ENCODE results near the gene STK17B.

Gene STK17B

DNA sequence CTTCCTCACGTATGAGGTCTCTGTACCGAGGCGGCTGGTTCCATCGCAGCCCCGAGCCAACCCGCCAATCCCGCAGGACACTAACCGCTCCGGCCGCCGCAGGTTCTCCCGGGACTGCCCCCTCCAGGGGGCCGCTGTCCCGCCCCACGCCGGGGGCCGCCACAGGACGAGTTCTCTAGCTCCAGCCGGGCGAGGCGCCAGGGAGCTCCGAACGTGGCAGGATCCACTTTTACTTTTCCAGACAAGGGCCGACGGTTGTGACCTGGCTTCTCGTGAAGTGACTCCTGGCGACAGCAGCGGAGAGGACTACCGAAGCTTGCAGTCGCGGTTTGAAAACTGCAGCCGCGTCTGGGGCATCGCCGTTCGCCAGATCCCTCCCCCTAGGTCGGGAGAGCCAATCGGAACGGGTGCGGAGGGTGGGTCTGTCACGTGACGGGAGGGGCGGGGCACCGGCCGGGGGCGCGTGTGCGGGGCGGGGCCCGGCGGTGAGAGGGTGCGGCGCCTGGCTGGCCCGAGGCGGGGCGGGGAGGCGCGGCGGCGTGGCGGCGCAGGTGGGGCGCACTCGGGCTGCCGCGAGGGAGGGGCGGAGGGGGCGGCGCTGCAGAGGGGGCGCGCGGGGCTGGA lies at the start of gene STK17B:
STK17B (minus strand) TSS at position 331 of the 624 bp plus-strand sequence. CDS start 8,195 bp downstream, outside the sequence.
- TF ChIP-seq CTCF (IDR thresholded peaks at IDR 0.05; ENCODE audit: low read depth, low read length, missing control alignments), result no peak
- peak within 1 kb of the TSS; percentile 95 for H3K4me3 ChIP-seq (ENCODE audit: low read depth, low read length)
- peak; percentile 86 for DNase-seq (ENCODE audit: low read depth)

GRCh38 chr2:196220671-196221070 lies 49.3 kb upstream of the STK17B start:
- TF ChIP-seq CTCF (IDR thresholded peaks at IDR 0.05; ENCODE audit: low read depth, low read length, missing control alignments), result no peak
- no peak for DNase-seq (ENCODE audit: low read depth)
- H3K4me3 ChIP-seq (ENCODE audit: low read depth, low read length), result no peak overlapping the region

GRCh38 chr2:196219671-196220070 lies 48.3 kb upstream of the STK17B start:
- no peak for DNase-seq (ENCODE audit: low read depth)
- H3K4me3 ChIP-seq (ENCODE audit: low read depth, low read length), result no peak overlapping the region
- no peak for TF ChIP-seq CTCF (IDR thresholded peaks at IDR 0.05; ENCODE audit: low read depth, low read length, missing control alignments)

DNA sequence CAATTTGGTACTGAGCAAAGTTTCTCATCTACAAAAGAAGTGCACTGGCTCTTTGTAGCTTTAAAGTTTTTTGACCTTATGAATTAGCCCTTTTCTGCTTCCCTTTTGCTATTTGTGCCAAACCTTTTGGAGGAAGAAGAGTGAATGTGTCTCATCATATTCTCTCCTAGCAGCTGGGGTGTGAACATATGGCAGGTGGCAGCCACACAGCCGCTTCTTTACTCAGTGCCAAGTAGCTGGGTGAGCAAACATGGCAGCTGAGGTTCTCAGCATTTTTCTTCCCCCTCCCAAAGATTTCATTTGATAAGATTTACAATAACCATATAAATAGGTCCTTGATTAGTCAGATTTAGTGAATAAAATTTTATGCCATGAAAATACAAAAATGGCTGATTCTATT lies 46.7 kb upstream of the STK17B start:
- no peak overlapping the region for H3K4me3 ChIP-seq (ENCODE audit: low read depth, low read length)
- DNase-seq (ENCODE audit: low read depth), result no peak
- TF ChIP-seq CTCF (IDR thresholded peaks at IDR 0.05; ENCODE audit: low read depth, low read length, missing control alignments), result no peak

DNA sequence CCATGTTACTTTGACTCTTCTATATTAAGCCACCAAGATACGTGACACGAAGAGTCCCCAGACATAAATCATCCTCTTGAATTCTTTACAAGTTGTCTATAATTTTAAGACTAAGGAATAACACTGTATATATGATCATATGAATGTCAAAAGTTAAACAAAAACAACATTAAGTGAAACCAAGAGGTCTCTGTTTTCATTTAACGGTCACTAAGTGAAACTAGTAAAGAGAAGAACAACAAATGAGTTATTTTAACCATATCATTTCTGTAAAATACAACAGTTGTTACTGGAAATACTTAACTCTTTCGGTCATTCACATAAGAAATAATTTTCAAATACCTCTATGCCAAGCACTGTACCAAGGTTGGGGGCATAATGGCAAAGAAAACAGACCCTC lies 45.7 kb upstream of the STK17B start:
- no peak overlapping the region for H3K4me3 ChIP-seq (ENCODE audit: low read depth, low read length)
- DNase-seq (ENCODE audit: low read depth), result no peak
- TF ChIP-seq CTCF (IDR thresholded peaks at IDR 0.05; ENCODE audit: low read depth, low read length, missing control alignments), result no peak

DNA sequence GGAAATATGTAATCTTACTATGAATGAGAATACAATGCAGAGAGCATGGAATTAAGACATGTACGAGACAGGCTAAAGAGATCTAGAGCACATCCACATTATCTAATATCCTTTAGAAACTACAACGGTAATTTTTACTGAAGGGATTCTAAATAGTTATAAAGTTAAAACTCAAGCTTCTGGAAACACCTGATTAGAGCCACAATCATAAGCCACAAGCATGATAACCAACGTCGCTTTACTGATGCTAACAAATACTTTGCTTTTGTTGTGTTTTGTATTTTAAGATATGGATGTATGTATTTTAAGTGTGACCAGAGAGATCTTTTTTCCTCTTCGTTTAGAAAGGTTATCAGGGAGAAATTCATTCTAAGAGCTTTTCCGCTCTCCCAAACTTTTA lies 44.0 kb upstream of the STK17B start:
- no peak for DNase-seq (ENCODE audit: low read depth)
- H3K4me3 ChIP-seq (ENCODE audit: low read depth, low read length), result no peak overlapping the region
- no peak for TF ChIP-seq CTCF (IDR thresholded peaks at IDR 0.05; ENCODE audit: low read depth, low read length, missing control alignments)

- no peak for DNase-seq (ENCODE audit: low read depth)
- H3K4me3 ChIP-seq (ENCODE audit: low read depth, low read length), result no peak overlapping the region
- TF ChIP-seq CTCF (IDR thresholded peaks at IDR 0.05; ENCODE audit: low read depth, low read length, missing control alignments), result no peak
Observed at GRCh38 chr2:196214156-196214555, 42.8 kb upstream of the STK17B start.
